ENCODE data around the gene SCO2.

DNA sequence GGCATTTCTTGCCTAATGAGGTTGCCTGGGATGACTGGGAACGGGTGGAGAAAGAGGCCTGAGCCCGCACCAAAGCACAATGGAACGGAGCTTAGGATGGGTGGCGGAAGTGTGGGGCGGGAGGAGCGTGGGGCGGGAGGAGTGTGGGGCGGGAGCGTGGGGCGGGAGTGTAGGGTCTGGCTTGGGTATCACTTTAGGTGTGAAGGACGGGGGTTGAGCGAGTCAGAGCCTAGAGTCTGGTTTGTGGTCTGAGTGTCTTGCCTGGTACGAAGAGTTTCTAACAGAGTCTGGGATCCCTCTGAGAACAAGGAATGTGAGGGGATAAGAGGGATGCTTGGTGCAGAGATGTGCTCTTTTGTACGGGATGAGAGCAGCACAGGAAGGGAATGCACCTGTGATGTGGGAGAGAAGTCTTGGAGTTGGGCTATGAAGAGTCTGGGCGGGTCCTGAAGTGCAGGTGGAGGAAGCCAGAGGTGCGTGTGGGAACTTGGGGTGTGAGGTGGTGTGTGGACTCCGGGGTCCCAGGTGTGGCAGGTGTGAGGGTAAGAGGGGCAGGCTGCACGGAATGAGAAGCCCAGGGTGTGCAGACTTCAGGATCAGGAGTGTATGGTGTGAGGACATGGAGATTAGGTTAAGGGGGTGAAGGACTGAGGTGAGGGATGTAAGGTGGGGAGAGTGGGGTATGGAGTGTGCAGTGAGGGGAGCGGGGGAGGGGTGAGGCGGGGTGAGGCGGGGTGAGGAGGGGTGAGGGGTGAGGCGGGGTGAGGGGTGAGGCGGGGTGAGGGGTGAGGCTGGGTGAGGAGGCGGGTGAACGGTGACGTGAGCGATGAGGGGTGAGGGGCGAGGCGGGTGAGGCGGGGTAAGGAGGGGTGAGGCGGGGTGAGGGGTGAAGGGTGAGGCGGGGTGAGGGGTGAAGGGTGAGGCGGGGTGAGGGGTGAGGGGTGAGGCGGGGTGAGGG, 36.3 kb upstream of the SCO2 start:
- no peak for TF ChIP-seq POLR2A (IDR thresholded peaks at IDR 0.05; ENCODE audit: low read depth, low read length)
- no peak for TF ChIP-seq TAF1 (IDR thresholded peaks at IDR 0.05; ENCODE audit: borderline replicate concordance, low read depth, low read length)
- TF ChIP-seq POLR2AphosphoS5 (IDR thresholded peaks at IDR 0.05; ENCODE audit: low read depth, low read length): no peak
